SK-N-SH treated with all-trans-retinoic acid at 6 μM for 48 hours (cell line): ENCODE data around the gene TPST2.

Experiments used
- ATAC-seq: fragments of 200-7000 bp; cut with Tn5 transposase; 3 replicates; pipeline ENCODE4 v1.9.1; 2020; ENCODE audit warnings: mild to moderate bottlenecking, moderate library complexity
- ARNTL ChIP-seq: fragments of 450-650 bp; formaldehyde crosslinking; IDR thresholded peaks from 2 replicates; pipeline ENCODE4 v1.5.0; 2020; ENCODE audit warnings: low read depth, mild to moderate bottlenecking, moderate library complexity, borderline replicate concordance
- BACH2 ChIP-seq: fragments of 250-450 bp; sonication (Bioruptor Pico); IDR thresholded peaks from 2 replicates; pipeline ENCODE4 v1.9.0; 2021; ENCODE audit warnings: mild to moderate bottlenecking, borderline replicate concordance
- CSDC2 ChIP-seq: fragments of 250-450 bp; sonication (Bioruptor Pico); IDR thresholded peaks from 2 replicates; pipeline ENCODE4 v1.5.0; 2020; ENCODE audit warnings: mild to moderate bottlenecking, moderate library complexity
- ESRRG ChIP-seq: fragments of 250-450 bp; sonication (Bioruptor Pico); IDR thresholded peaks from 2 replicates; pipeline ENCODE4 v1.6.1; 2021; ENCODE audit warnings: mild to moderate bottlenecking
- GLIS3 ChIP-seq: fragments of 250-450 bp; sonication (Bioruptor Pico); IDR thresholded peaks from 2 replicates; pipeline ENCODE4 v1.5.0; 2020; ENCODE audit warnings: mild to moderate bottlenecking, moderate library complexity
- ISL1 ChIP-seq: fragments of 250-450 bp; sonication (Bioruptor Pico); IDR thresholded peaks from 2 replicates; pipeline ENCODE4 v2.1.2; 2022; ENCODE audit warnings: mild to moderate bottlenecking, moderate library complexity
- OSR1 ChIP-seq: fragments of 250-450 bp; sonication (Bioruptor Pico); IDR thresholded peaks from 2 replicates; pipeline ENCODE4 v1.8.0; 2022; ENCODE audit warnings: moderate library complexity, mild to moderate bottlenecking, inconsistent platforms
- PPARA ChIP-seq: fragments of 250-450 bp; sonication (Bioruptor Pico); IDR thresholded peaks from 2 replicates; pipeline ENCODE4 v1.5.0; 2020; ENCODE audit warnings: mild to moderate bottlenecking, borderline replicate concordance
- RARB ChIP-seq: fragments of 250-450 bp; sonication (Bioruptor Pico); IDR thresholded peaks from 2 replicates; pipeline ENCODE4 v1.8.0; 2021; ENCODE audit warnings: mild to moderate bottlenecking, moderate library complexity
- SNAI2 ChIP-seq: fragments of 250-450 bp; sonication (Bioruptor Pico); IDR thresholded peaks from 2 replicates; pipeline ENCODE4 v1.5.0; 2020; ENCODE audit warnings: mild to moderate bottlenecking, moderate library complexity
- TCF4 ChIP-seq: fragments of 250-450 bp; sonication (Bioruptor Pico); IDR thresholded peaks from 2 replicates; pipeline ENCODE4 v1.8.0; 2021; ENCODE audit warnings: mild to moderate bottlenecking, moderate library complexity, borderline replicate concordance
- TOX ChIP-seq: fragments of 250-450 bp; sonication (Bioruptor Pico); IDR thresholded peaks from 2 replicates; pipeline ENCODE4 v1.8.0; 2021; ENCODE audit warnings: mild to moderate bottlenecking, moderate library complexity, borderline replicate concordance
- ZFP3 ChIP-seq: fragments of 250-450 bp; sonication (Bioruptor Pico); IDR thresholded peaks from 2 replicates; pipeline ENCODE4 v1.5.0; 2020; ENCODE audit warnings: mild to moderate bottlenecking, moderate library complexity
- ZFP30 ChIP-seq: fragments of 450-650 bp; formaldehyde crosslinking; IDR thresholded peaks from 2 replicates; pipeline ENCODE4 v1.5.0; 2022; ENCODE audit warnings: mild to moderate bottlenecking, moderate library complexity
- ZNF565 ChIP-seq: fragments of 450-650 bp; formaldehyde crosslinking; conservative IDR thresholded peaks from 2 replicates; pipeline ENCODE4 v1.5.0; 2020; ENCODE audit warnings: low read depth, mild to moderate bottlenecking, moderate library complexity
- ZNF70 ChIP-seq: fragments of 450-650 bp; formaldehyde crosslinking; IDR thresholded peaks from 2 replicates; pipeline ENCODE4 v1.5.0; 2020; ENCODE audit warnings: mild to moderate bottlenecking, moderate library complexity
- ZNF8 ChIP-seq: fragments of 450-650 bp; formaldehyde crosslinking; IDR thresholded peaks from 2 replicates; pipeline ENCODE4 v1.5.0; 2020; ENCODE audit warnings: mild to moderate bottlenecking, moderate library complexity
- TF ChIP-seq, protein P1 (sequence below): fragments of 250-450 bp; sonication (Bioruptor Pico); IDR thresholded peaks from 2 replicates; pipeline ENCODE4 v1.8.0; 2021; ENCODE audit warnings: low read depth, mild to moderate bottlenecking, moderate library complexity, borderline replicate concordance
- TF ChIP-seq, protein P2 (sequence below): fragments of 250-450 bp; sonication (Bioruptor Pico); IDR thresholded peaks from 2 replicates; pipeline ENCODE4 v1.5.1; 2021; ENCODE audit warnings: mild to moderate bottlenecking, moderate library complexity
- TF ChIP-seq, protein P3 (sequence below): fragments of 250-450 bp; sonication (Bioruptor Pico); IDR thresholded peaks from 2 replicates; pipeline ENCODE4 v1.8.0; 2020; ENCODE audit warnings: mild to moderate bottlenecking, moderate library complexity, borderline replicate concordance
- TF ChIP-seq, protein P4 (sequence below): fragments of 250-450 bp; sonication (Bioruptor Pico); IDR thresholded peaks from 2 replicates; pipeline ENCODE4 v1.5.1; 2020; ENCODE audit warnings: low read depth, mild to moderate bottlenecking, moderate library complexity

Gene TPST2

GRCh38 chr22:26584010-26584409 lies 5.9 kb downstream of the TPST2 start:
- TF ChIP-seq TOX (CRISPR knock-in tag) (no peak), SNAI2 (CRISPR knock-in tag) (no peak), OSR1 (CRISPR knock-in tag) (no peak), PPARA (CRISPR knock-in tag) (no peak), GLIS3 (CRISPR knock-in tag) (no peak), ISL1 (CRISPR knock-in tag) (no peak), RARB (CRISPR knock-in tag) (no peak), ZNF565 (CRISPR knock-in tag) (no peak), ARNTL (CRISPR knock-in tag) (no peak), ZNF70 (no peak), ESRRG (no peak), ZFP30 (CRISPR knock-in tag) (no peak)
- TF ChIP-seq, protein P1, sequence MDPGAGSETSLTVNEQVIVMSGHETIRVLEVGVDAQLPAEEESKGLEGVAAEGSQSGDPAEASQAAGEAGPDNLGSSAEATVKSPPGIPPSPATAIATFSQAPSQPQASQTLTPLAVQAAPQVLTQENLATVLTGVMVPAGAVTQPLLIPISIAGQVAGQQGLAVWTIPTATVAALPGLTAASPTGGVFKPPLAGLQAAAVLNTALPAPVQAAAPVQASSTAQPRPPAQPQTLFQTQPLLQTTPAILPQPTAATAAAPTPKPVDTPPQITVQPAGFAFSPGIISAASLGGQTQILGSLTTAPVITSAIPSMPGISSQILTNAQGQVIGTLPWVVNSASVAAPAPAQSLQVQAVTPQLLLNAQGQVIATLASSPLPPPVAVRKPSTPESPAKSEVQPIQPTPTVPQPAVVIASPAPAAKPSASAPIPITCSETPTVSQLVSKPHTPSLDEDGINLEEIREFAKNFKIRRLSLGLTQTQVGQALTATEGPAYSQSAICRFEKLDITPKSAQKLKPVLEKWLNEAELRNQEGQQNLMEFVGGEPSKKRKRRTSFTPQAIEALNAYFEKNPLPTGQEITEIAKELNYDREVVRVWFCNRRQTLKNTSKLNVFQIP (CRISPR knock-in tag): no peak
- ATAC-seq: no peak

DNA sequence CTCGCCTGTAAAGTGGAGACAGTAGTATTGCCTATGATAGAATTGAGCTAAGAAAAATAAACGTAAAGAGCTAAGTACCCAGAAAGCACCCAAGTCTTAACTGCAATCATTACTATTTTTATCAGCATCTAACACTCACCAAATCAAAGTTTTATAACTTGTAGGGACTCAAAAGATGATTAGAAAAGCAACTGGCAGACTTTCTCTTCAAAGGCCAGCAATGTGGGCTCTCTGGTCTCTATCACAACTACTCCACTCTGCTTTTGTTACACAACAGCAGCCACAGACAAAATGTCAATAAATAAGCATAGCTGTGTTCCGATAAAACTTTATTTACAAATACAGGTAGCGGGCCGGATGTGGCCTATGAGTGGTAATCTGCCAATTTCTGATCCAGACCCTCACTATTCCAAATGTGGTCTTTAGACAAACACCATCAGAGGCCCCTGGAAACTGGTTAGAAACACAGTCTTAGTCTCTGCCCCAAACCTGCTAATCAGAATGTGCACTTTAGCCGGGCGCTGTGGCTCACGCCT lies 8.2 kb downstream of the TPST2 start:
- TF ChIP-seq, protein P2, sequence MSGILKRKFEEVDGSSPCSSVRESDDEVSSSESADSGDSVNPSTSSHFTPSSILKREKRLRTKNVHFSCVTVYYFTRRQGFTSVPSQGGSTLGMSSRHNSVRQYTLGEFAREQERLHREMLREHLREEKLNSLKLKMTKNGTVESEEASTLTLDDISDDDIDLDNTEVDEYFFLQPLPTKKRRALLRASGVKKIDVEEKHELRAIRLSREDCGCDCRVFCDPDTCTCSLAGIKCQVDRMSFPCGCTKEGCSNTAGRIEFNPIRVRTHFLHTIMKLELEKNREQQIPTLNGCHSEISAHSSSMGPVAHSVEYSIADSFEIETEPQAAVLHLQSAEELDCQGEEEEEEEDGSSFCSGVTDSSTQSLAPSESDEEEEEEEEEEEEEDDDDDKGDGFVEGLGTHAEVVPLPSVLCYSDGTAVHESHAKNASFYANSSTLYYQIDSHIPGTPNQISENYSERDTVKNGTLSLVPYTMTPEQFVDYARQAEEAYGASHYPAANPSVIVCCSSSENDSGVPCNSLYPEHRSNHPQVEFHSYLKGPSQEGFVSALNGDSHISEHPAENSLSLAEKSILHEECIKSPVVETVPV (CRISPR knock-in tag): no peak
- no peak for TF ChIP-seq ZNF8 (CRISPR knock-in tag)
- TF ChIP-seq ESRRG: no peak
- TF ChIP-seq ISL1 (CRISPR knock-in tag): no peak
- TF ChIP-seq ZNF70: no peak
- TF ChIP-seq, protein P1 (CRISPR knock-in tag): no peak
- no peak for TF ChIP-seq GLIS3 (CRISPR knock-in tag)
- TF ChIP-seq ZNF565 (CRISPR knock-in tag): no peak
- no peak for TF ChIP-seq ARNTL (CRISPR knock-in tag)
- no peak for TF ChIP-seq ZFP30 (CRISPR knock-in tag)
- no peak for TF ChIP-seq SNAI2 (CRISPR knock-in tag)
- no peak for TF ChIP-seq TOX (CRISPR knock-in tag)
- TF ChIP-seq, protein P3, sequence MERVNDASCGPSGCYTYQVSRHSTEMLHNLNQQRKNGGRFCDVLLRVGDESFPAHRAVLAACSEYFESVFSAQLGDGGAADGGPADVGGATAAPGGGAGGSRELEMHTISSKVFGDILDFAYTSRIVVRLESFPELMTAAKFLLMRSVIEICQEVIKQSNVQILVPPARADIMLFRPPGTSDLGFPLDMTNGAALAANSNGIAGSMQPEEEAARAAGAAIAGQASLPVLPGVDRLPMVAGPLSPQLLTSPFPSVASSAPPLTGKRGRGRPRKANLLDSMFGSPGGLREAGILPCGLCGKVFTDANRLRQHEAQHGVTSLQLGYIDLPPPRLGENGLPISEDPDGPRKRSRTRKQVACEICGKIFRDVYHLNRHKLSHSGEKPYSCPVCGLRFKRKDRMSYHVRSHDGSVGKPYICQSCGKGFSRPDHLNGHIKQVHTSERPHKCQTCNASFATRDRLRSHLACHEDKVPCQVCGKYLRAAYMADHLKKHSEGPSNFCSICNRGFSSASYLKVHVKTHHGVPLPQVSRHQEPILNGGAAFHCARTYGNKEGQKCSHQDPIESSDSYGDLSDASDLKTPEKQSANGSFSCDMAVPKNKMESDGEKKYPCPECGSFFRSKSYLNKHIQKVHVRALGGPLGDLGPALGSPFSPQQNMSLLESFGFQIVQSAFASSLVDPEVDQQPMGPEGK (CRISPR knock-in tag): no peak
- TF ChIP-seq RARB (CRISPR knock-in tag): no peak
- TF ChIP-seq BACH2 (CRISPR knock-in tag): no peak
- no peak for TF ChIP-seq TCF4 (CRISPR knock-in tag)
- no peak for TF ChIP-seq CSDC2 (CRISPR knock-in tag)
- TF ChIP-seq, protein P4, sequence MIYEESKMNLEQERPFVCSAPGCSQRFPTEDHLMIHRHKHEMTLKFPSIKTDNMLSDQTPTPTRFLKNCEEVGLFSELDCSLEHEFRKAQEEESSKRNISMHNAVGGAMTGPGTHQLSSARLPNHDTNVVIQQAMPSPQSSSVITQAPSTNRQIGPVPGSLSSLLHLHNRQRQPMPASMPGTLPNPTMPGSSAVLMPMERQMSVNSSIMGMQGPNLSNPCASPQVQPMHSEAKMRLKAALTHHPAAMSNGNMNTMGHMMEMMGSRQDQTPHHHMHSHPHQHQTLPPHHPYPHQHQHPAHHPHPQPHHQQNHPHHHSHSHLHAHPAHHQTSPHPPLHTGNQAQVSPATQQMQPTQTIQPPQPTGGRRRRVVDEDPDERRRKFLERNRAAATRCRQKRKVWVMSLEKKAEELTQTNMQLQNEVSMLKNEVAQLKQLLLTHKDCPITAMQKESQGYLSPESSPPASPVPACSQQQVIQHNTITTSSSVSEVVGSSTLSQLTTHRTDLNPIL (CRISPR knock-in tag): no peak
- no peak for TF ChIP-seq OSR1 (CRISPR knock-in tag)
- ATAC-seq: no peak

- ATAC-seq: no peak
- TF ChIP-seq, protein P1 (CRISPR knock-in tag): no peak
- TF ChIP-seq ZNF8 (CRISPR knock-in tag): no peak
- TF ChIP-seq ZNF70: no peak
- no peak for TF ChIP-seq OSR1 (CRISPR knock-in tag)
- no peak for TF ChIP-seq ZFP3
- no peak for TF ChIP-seq BACH2 (CRISPR knock-in tag)
- TF ChIP-seq, protein P2 (CRISPR knock-in tag): no peak
Observed at GRCh38 chr22:26581026-26581425, 8.9 kb downstream of the TPST2 start.
